Liver (tissue), 9 donors: ENCODE measurements around the gene IL2RA. TPM values are rescaled to one million over a fixed set of nuclear protein-coding genes. Genes with fewer than 3 reads are reported as not detected.

Source experiments
- DNase-seq: peaks from one replicate; pipeline ENCODE4 v3.0.0-alpha.2; 2017; ENCODE audit warnings: low spot score
- H3K27ac ChIP-seq, 2 donors: one replicate each; pipeline ENCODE4 v1.7.0; 2013; ENCODE audit warnings: inconsistent platforms in 2 of 2, low read length in 2 of 2, control low read depth in 1 of 2, low read depth in 1 of 2, mild to moderate bottlenecking in 1 of 2
- H3K27me3 ChIP-seq, 4 donors: one replicate each; pipeline versions ENCODE4 v1.6.1 to v1.7.0; 2013; ENCODE audit warnings: low read length in 3 of 4, inconsistent platforms in 1 of 4, mild to moderate bottlenecking in 1 of 4, moderate library complexity in 1 of 4; ENCODE audit not compliant: control insufficient read depth in 4 of 4, insufficient read depth in 4 of 4
- H3K36me3 ChIP-seq, 4 donors: one replicate each; pipeline versions ENCODE4 v1.6.1 to v1.7.0; 2013; ENCODE audit warnings: low read length in 3 of 4, mild to moderate bottlenecking in 3 of 4, low read depth in 1 of 4, moderate library complexity in 1 of 4; ENCODE audit not compliant: control insufficient read depth in 4 of 4, insufficient read depth in 3 of 4
- H3K4me1 ChIP-seq, 4 donors: one replicate each; pipeline versions ENCODE4 v1.6.1 to v1.7.0; 2013; ENCODE audit warnings: low read length in 3 of 4, mild to moderate bottlenecking in 3 of 4, moderate library complexity in 1 of 4; ENCODE audit not compliant: control insufficient read depth in 4 of 4, insufficient read depth in 4 of 4
- H3K4me3 ChIP-seq, 3 donors: one replicate each; pipeline versions ENCODE4 v1.6.1 to v1.7.0; 2013; ENCODE audit warnings: low read length in 3 of 3, control low read depth in 1 of 3, low read depth in 1 of 3, mild to moderate bottlenecking in 1 of 3
- H3K9ac ChIP-seq, 2 donors: one replicate each; pipeline ENCODE4 v1.7.0; 2013; ENCODE audit warnings: low read length in 2 of 2, mild to moderate bottlenecking in 2 of 2, moderate library complexity in 2 of 2, control low read depth in 1 of 2, low read depth in 1 of 2
- H3K9me3 ChIP-seq, 4 donors: one replicate each; pipeline versions ENCODE4 v1.6.1 to v1.7.0; 2013; ENCODE audit warnings: low read length in 3 of 4; ENCODE audit not compliant: control insufficient read depth in 4 of 4
- EGR1 ChIP-seq, 2 donors: IDR thresholded peaks; 2 replicates each; pipeline ENCODE4 v1.6.1; 2016 to 2018; ENCODE audit warnings: antibody characterized with exemption in 2 of 2, low read depth in 2 of 2
- FOXA1 ChIP-seq: IDR thresholded peaks from 2 replicates; pipeline ENCODE4 v1.6.1; 2016; ENCODE audit warnings: antibody characterized with exemption
- GABPA ChIP-seq, 2 donors: IDR thresholded peaks in 1 of 2; conservative IDR thresholded peaks in 1 of 2; 2 replicates each; pipeline ENCODE4 v1.6.1; 2016; ENCODE audit warnings: antibody characterized with exemption in 2 of 2, mild to moderate bottlenecking in 1 of 2, moderate library complexity in 1 of 2
- HNF4A ChIP-seq, 2 donors: conservative IDR thresholded peaks; 2 replicates each; pipeline ENCODE4 v1.6.1; 2016; ENCODE audit warnings: antibody characterized with exemption in 2 of 2, mild to moderate bottlenecking in 2 of 2
- JUND ChIP-seq, 2 donors: IDR thresholded peaks; 2 replicates each; pipeline ENCODE4 v1.6.1; 2016; ENCODE audit warnings: antibody characterized with exemption in 2 of 2
- NR2F2 ChIP-seq: IDR thresholded peaks from 2 replicates; pipeline ENCODE4 v1.6.1; 2016; ENCODE audit warnings: antibody characterized with exemption
- RAD21 ChIP-seq, 2 donors: IDR thresholded peaks; 2 replicates each; pipeline ENCODE4 v1.6.1; 2016; ENCODE audit warnings: antibody characterized with exemption in 2 of 2, mild to moderate bottlenecking in 2 of 2
- RXRA ChIP-seq, 2 donors: IDR thresholded peaks; 2 replicates each; pipeline ENCODE4 v1.6.1; 2017 to 2018; ENCODE audit warnings: antibody characterized with exemption in 2 of 2, mild to moderate bottlenecking in 1 of 2
- WGBS: extraction: QIAGEN DNeasy Blood & Tissue Kit; methylation state at CpG from one replicate; pipeline ENCODE4 v1.1.7; 2013; 5-methylcytosine and 5-hydroxymethylcytosine counted together
- polyA plus RNA-seq, 2 donors: library from polyadenylated mRNA; stranded (reverse) in 1 of 2; unstranded in 1 of 2; fragments of 200-250 nt in 1 of 2; fragments of >200 nt in 1 of 2; fragmentation: Nextera tagmentation in 1 of 2; extraction: Ambion mirVana in 1 of 2; gene quantifications; one replicate each; pipeline versions ENCODE4 v1.2.1 to v1.2.3, GENCODE V29; 2013 to 2015
- total RNA-seq, 2 donors: library from RNA; depleted of rRNA; stranded (reverse); fragments of >200 nt; gene quantifications; one replicate each; pipeline ENCODE4 v1.2.3, GENCODE V29; 2014
- TF ChIP-seq, protein P1 (sequence below): fragments of 150-350 bp; IDR thresholded peaks from 2 replicates; pipeline ENCODE4 v1.5.1; 2017; ENCODE audit warnings: improper control_type of control experiment, low read depth, low read length; ENCODE audit not compliant: missing input control
- TF ChIP-seq, protein P2 (sequence below): IDR thresholded peaks from 2 replicates; pipeline ENCODE4 v1.6.1; 2016; ENCODE audit warnings: antibody characterized with exemption
- TF ChIP-seq, protein P3 (sequence below): IDR thresholded peaks from 2 replicates; pipeline ENCODE4 v1.6.1; 2016; ENCODE audit warnings: antibody characterized with exemption
- TF ChIP-seq, protein P4 (sequence below): IDR thresholded peaks from 2 replicates; pipeline ENCODE4 v1.6.1; 2016; ENCODE audit warnings: antibody characterized with exemption
- donor health status: healthy.
- donor health status: healthy.
- donor health status: healthy.
- donor health status: healthy.
- donor health status: healthy.

The IL2RA gene
- total and polyA plus RNA-seq, 4 donors, result 0.46 to 1.6 TPM; not detected in 2

DNA sequence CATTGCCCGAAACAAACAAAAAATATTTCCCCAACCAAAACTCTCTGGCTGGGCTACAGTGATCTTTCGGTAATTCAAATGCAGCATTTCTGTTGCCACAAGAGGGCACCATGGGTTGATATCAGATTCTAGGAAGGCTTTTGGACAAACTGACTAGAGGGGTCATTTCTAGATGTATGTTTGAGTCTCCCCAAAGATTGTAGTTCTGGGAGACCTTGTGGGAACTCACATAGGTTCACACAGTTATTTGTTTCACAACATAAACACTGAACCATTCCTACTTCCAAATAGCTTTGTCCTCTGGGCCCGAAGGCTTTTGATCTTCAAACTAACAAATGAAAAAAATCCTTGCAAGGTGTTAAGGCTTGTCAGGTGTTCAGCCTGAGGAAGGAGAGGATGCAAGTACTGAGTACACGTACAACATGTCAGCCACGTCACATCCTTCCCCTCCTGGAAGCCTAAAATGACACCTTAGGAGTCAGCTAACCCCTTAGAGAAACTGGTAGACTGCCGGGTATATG is 47.9 kb downstream of the IL2RA start:
- Histone ChIP-seq H3K9ac (peak overlapping the region in 1 of 2 donors; percentile 65), H3K4me1 (peaks cover 0 to 3% (median 0%) of the 10 kb centered on the region in 4 donors), H3K27me3 (no peaks in the 10 kb centered on the region), H3K36me3 (no peaks in the 10 kb centered on the region), H3K9me3 (no peaks in the 10 kb centered on the region), H3K27ac (peak overlapping the region; percentile 19 to 24), H3K4me3 (no peak overlapping the region)
- 41% methylated on average over 6 of the region's 6 CpGs for WGBS
- TF ChIP-seq RXRA (IDR thresholded peaks at IDR 0.05), result peak; percentile 14 to 25
- no peak for TF ChIP-seq GABPA (IDR thresholded peaks at IDR 0.05 in 1 of 2, conservative IDR thresholded peaks at IDR 0.05 in 1 of 2)
- no peak for TF ChIP-seq FOXA1
- TF ChIP-seq RAD21 (IDR thresholded peaks at IDR 0.05), result peak; percentile 88 to 91
- TF ChIP-seq, protein P1, sequence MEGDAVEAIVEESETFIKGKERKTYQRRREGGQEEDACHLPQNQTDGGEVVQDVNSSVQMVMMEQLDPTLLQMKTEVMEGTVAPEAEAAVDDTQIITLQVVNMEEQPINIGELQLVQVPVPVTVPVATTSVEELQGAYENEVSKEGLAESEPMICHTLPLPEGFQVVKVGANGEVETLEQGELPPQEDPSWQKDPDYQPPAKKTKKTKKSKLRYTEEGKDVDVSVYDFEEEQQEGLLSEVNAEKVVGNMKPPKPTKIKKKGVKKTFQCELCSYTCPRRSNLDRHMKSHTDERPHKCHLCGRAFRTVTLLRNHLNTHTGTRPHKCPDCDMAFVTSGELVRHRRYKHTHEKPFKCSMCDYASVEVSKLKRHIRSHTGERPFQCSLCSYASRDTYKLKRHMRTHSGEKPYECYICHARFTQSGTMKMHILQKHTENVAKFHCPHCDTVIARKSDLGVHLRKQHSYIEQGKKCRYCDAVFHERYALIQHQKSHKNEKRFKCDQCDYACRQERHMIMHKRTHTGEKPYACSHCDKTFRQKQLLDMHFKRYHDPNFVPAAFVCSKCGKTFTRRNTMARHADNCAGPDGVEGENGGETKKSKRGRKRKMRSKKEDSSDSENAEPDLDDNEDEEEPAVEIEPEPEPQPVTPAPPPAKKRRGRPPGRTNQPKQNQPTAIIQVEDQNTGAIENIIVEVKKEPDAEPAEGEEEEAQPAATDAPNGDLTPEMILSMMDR, result peak; percentile 78
- TF ChIP-seq NR2F2, result peak; percentile 29
- DNase-seq, result peak; percentile 75

DNA sequence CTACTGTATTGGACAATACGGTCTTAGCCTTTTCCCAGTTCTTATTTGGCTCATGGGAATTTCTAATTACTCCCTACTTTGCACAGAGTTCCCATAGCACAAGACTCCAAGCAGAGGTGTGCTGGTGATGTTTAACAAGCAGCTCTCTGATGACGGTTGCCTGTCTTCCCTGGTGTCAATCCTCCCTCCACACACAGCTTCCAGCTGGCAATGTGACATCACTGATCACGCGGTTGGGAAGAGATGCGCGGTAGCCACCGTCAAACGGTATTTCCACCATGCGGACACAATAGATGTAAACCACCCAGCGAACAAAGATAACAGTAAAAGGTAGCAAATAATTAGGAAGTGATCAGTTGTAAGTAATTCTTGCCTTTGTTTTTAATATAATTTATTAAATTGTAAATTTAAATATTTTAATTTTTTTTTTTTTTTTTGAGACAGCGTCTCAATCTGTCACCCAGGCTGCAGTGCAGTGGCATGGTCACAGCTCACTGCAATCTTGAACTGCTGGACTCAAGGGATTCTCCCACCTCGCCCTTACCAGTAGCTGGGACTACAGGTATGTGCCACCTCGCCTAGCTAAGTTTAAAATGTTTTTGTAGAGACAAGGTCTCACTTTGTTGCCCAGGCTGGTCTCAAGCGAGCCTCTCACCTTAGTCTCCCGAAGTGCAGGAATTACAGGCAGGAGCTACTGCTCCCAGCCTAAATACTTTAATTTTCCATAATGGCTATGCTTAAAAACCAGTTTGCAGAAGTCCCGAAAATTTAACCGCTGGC is 48.6 kb downstream of the IL2RA start:
- Histone ChIP-seq H3K27me3 (no peaks in the 10 kb centered on the region), H3K4me3 (no peak overlapping the region), H3K27ac (peak overlapping the region; percentile 19 to 24), H3K9ac (peak overlapping the region in 1 of 2 donors; percentile 65), H3K4me1 (peaks cover 0 to 3% (median 0%) of the 10 kb centered on the region in 4 donors), H3K36me3 (no peaks in the 10 kb centered on the region), H3K9me3 (no peaks in the 10 kb centered on the region)
- 77% methylated on average over 17 of the region's 17 CpGs for WGBS
- TF ChIP-seq HNF4A (conservative IDR thresholded peaks at IDR 0.05), result no peak
- no peak for DNase-seq

DNA sequence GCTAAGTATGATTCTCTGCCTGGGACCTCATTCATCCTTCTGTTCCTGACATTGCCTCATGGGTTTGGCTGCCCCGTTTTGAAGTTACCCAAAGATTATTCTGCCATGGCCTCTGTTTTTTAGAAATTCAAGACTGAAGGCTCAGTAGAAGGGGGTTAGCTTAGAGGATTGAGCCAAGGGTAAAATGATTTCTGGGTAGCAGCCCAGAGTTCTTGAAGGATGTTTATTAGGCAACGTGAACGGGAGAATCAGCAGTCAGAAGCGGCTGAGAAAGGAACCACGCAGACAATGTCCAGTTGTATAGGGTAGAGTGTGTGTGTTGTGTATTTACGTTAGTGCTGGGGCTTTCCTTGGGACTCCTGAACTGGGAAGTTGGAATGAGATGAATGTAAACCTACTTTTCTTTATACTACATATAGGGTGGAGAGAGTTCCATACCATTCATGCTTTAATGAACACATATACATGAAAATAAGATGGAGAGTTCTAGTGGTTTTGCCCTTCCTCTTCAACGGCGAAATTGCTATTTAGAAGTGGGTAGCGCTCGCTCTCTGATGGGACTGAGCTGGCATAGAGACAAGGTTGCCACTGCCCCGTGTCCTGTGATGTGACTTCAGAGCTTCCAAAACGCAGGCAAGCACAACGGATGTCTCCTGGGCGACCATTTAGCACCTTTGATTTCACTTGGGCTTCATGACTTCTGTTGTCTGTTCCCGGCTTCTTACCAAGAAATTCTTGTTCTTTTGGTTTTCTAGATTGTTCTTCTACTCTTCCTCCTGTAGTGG is 49.9 kb downstream of the IL2RA start:
- TF ChIP-seq, protein P2, sequence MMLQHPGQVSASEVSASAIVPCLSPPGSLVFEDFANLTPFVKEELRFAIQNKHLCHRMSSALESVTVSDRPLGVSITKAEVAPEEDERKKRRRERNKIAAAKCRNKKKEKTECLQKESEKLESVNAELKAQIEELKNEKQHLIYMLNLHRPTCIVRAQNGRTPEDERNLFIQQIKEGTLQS, result no peak
- TF ChIP-seq, protein P3, sequence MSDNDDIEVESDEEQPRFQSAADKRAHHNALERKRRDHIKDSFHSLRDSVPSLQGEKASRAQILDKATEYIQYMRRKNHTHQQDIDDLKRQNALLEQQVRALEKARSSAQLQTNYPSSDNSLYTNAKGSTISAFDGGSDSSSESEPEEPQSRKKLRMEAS, result no peak
- no peak for TF ChIP-seq EGR1 (IDR thresholded peaks at IDR 0.05; ENCODE audit: low read depth in 2 of 2)
- no peak for TF ChIP-seq JUND (IDR thresholded peaks at IDR 0.05)
- TF ChIP-seq HNF4A (conservative IDR thresholded peaks at IDR 0.05), result no peak
- TF ChIP-seq, protein P4, sequence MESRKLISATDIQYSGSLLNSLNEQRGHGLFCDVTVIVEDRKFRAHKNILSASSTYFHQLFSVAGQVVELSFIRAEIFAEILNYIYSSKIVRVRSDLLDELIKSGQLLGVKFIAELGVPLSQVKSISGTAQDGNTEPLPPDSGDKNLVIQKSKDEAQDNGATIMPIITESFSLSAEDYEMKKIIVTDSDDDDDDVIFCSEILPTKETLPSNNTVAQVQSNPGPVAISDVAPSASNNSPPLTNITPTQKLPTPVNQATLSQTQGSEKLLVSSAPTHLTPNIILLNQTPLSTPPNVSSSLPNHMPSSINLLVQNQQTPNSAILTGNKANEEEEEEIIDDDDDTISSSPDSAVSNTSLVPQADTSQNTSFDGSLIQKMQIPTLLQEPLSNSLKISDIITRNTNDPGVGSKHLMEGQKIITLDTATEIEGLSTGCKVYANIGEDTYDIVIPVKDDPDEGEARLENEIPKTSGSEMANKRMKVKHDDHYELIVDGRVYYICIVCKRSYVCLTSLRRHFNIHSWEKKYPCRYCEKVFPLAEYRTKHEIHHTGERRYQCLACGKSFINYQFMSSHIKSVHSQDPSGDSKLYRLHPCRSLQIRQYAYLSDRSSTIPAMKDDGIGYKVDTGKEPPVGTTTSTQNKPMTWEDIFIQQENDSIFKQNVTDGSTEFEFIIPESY, result no peak
- no peak for TF ChIP-seq FOXA1
- TF ChIP-seq RAD21 (IDR thresholded peaks at IDR 0.05), result no peak
- Histone ChIP-seq H3K9ac (no peak overlapping the region), H3K4me3 (no peak overlapping the region), H3K27ac (no peak overlapping the region), H3K9me3 (peaks cover 0 to 5% (median 1%) of the 10 kb centered on the region in 4 donors), H3K36me3 (no peaks in the 10 kb centered on the region), H3K4me1 (peaks cover 0 to 3% (median 0%) of the 10 kb centered on the region in 4 donors), H3K27me3 (no peaks in the 10 kb centered on the region)
- 92% methylated on average over 15 of the region's 15 CpGs for WGBS
- DNase-seq, result no peak
